OCI-M1 (cell line): ENCODE measurements around the gene EDIL3.
A peak's percentile ranks its signal among the peaks of the same experiment; 100 is the strongest.

Source experiments
- DNase-seq: peaks from one replicate; lab custom pipeline; 2025; lab: John Stamatoyannopoulos, UW

Gene EDIL3

GRCh38 chr5:83957188-83957587, 427.5 kb downstream of the EDIL3 start:
- no peak for DNase-seq

GRCh38 chr5:83956386-83956785, 428.3 kb downstream of the EDIL3 start:
- peak; percentile 17 for DNase-seq

GRCh38 chr5:83955916-83956315, 428.8 kb downstream of the EDIL3 start:
- DNase-seq, result peak; percentile 21

- no peak for DNase-seq
Observed at GRCh38 chr5:83947763-83948162, 436.9 kb downstream of the EDIL3 start.

- no peak for DNase-seq
Observed at GRCh38 chr5:83946516-83946915, 438.2 kb downstream of the EDIL3 start.

GRCh38 chr5:83942155-83942554, 442.5 kb downstream of the EDIL3 start:
- no peak for DNase-seq

GRCh38 chr5:83937837-83938236, 446.8 kb downstream of the EDIL3 start:
- DNase-seq, result peak; percentile 16

GRCh38 chr5:83931969-83932368, 452.7 kb downstream of the EDIL3 start:
- DNase-seq, result no peak

- peak; percentile 81 for DNase-seq
Observed at GRCh38 chr5:83927140-83927733, 457.4 kb downstream of the EDIL3 start.

GRCh38 chr5:83925955-83926337, 458.7 kb downstream of the EDIL3 start:
- peak; percentile 16 for DNase-seq

GRCh38 chr5:83925321-83925954, 459.2 kb downstream of the EDIL3 start:
- no peak for DNase-seq

- no peak for DNase-seq
Observed at GRCh38 chr5:83924891-83925290, 459.8 kb downstream of the EDIL3 start.

GRCh38 chr5:83924171-83924570, 460.5 kb downstream of the EDIL3 start:
- DNase-seq, result no peak

- DNase-seq, result no peak
Observed at GRCh38 chr5:83922699-83923098, 462.0 kb downstream of the EDIL3 start.

GRCh38 chr5:83921666-83922193, 462.9 kb downstream of the EDIL3 start:
- DNase-seq, result peak; percentile 16

GRCh38 chr5:83919071-83920041, 465.3 kb downstream of the EDIL3 start:
- DNase-seq, result peak; percentile 77

GRCh38 chr5:83917261-83917908, 467.3 kb downstream of the EDIL3 start:
- DNase-seq, result no peak

GRCh38 chr5:83914662-83915418, 469.8 kb downstream of the EDIL3 start:
- no peak for DNase-seq

GRCh38 chr5:83914199-83914598, 470.5 kb downstream of the EDIL3 start:
- DNase-seq, result no peak

GRCh38 chr5:83913593-83913992, 471.1 kb downstream of the EDIL3 start:
- no peak for DNase-seq

- no peak for DNase-seq
Observed at GRCh38 chr5:83911367-83911919, 473.2 kb downstream of the EDIL3 start.
